Measurements from ENCODE around the gene TNS4.

- no peak for TF ChIP-seq POLR2AphosphoS5 (IDR thresholded peaks at IDR 0.05; ENCODE audit: borderline replicate concordance, low read depth, low read length)
- TF ChIP-seq EZH2 (IDR thresholded peaks at IDR 0.05), result no peak
These were observed 21.5 kb upstream of the TNS4 start for GRCh38 chr17:40522961-40523310.

All from SK-N-MC (cell line).